Activated CD8-positive, alpha-beta memory T cell treated with anti-CD3 and anti-CD28 coated beads, Interleukin-2, amount 50 U/mL, for 1 hour (primary cell): ENCODE measurements around the gene OMG.
"Not testable (repeated sequence)": the region's sequence is repeated elsewhere in the genome, so short reads cannot be mapped to it uniquely, and the experiment has no call there.

Source experiments
- DNase-seq: peaks from one replicate; pipeline ENCODE4 v3.0.0-alpha.2; 2020; ENCODE audit errors: extremely low read depth

Gene OMG, protein sequence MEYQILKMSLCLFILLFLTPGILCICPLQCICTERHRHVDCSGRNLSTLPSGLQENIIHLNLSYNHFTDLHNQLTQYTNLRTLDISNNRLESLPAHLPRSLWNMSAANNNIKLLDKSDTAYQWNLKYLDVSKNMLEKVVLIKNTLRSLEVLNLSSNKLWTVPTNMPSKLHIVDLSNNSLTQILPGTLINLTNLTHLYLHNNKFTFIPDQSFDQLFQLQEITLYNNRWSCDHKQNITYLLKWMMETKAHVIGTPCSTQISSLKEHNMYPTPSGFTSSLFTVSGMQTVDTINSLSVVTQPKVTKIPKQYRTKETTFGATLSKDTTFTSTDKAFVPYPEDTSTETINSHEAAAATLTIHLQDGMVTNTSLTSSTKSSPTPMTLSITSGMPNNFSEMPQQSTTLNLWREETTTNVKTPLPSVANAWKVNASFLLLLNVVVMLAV

DNA sequence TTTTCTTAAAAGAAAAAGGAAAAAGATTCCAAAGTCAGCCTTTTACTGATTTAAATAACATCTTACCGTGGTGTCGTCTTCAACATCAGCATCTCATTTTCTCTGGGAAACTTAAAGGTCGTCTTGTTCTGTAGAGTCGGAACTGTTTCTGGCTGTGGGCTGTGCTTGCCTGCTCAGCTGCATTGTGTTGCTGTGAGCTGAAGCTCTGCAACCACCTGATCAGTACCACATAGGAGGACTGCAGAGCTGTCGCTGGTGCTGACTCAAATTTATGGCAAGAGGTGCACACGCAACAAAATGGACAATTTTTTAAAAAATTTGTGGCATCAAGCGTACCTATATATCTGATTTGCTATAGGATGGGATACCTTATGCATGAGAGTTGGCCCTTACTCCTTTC, at the start of gene OMG:
Gene OMG (minus strand): TSS at position 150 of the 400 bp plus-strand sequence. CDS start 908 bp downstream, outside the sequence.
- DNase-seq, result no peak

DNA sequence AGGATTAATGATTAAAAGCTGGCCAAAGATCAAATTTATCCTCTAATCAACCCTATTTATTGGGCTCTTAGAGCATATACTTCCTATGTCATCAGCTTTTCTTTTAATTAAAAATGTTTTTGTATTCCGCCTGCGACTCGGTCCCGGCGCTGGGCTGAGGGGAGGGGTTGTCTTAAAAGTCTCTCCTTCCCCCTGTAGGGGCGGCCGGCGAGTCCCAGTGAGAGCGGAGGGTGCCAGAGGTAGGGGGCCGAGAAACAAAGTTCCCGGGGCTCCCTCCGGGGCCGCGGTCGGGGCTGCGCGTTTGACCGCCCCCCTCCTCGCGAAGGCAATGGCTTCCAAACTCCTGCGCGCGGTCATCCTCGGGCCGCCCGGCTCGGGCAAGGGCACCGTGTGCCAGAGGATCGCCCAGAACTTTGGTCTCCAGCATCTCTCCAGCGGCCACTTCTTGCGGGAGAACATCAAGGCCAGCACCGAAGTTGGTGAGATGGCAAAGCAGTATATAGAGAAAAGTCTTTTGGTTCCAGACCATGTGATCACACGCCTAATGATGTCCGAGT, 48.2 kb upstream of the OMG start:
- DNase-seq, result not testable (repeated sequence)

DNA sequence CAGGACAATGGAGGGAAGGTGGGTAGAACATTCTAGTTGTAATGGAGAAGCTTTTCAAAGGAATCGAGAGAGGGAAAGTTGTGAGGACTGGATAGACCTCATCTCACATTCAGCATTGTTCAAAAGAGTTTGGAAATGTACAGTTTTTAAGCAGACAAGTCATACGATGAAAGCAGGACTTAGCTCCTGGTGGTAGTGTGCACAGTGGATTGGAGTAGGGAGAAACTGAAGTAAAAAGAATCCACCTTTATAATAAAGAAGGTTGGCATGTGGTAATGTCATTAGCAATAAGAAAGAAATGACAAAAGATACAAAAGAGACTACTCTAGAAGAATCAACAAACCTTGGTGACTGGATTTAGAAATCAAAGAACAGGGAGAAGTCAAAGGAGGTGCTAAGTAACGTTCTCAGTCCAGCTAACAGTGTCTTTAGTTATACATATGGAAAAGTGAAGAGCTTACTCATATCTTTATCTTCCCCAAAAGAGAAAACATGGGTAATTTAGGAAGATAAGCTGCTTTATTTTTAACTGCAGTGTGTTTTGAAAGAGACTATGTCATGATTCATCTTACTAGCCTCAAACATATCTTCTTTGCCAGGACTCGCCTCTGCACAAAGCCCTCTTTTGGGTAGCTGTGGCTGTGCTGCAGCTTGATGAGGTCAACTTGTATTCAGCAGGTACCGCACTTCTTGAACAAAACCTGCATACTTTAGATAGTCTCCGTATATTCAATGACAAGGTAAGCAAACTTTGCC, 43.0 kb upstream of the OMG start:
- DNase-seq, result no peak

DNA sequence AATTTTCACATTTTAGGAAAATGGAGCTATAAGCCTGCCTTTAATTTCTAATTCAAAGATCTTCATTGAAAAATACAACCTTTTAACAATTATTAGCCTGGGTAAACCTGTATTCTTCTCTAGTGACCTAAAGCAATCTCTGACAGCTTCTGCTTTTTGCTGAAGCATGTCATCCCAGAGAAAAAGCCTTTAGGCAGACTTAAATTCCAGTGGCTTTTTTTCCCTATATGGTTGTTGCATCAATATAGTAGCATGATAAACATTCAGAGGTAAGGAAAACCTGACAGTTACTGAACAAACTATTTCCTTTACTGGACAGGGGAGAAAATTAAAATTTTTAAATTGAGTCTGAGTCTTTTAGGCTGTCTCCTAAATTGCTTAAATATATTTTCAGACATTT, 32.2 kb upstream of the OMG start:
- no peak for DNase-seq

DNA sequence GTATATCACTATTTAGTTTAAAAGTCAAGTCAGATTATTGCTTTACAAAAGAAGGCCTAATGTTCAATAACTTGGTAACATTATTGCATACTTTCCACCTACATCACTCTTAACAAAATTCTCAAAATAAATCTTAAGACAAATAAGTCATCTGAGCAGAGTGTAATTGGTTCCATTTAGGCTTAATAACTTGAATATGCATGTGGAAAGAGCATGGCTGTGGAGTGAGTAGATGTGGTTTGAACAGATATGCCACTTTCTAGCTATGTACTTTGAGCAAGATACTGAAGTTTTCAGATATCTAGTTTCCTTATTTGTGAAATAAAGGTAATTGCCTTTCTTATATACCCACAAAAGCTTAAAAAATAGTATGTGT, 31.1 kb upstream of the OMG start:
- no peak for DNase-seq

DNA sequence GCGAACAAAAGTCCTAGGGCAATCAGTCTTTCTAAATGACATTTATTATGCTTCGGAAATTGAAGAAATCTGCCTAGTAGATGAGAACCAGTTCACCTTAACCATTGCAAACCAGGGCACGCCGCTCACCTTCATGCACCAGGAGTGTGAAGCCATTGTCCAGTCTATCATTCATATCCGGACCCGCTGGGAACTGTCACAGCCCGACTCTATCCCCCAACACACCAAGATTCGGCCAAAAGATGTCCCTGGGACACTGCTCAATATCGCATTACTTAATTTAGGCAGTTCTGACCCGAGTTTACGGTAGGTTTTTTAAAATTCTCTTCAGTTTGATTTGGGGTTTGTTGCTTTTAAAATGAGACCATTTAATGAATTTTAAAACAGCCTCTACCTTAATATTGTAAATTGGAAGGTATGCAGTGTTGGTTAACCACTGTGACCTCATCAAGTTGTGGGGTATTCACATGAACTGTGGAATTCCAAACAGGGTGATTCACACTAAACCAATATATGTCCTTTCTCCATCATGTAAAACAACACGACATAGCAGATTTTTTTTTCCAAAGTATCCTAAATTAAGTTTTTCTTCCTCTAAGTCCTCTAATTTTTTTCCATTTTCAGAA, 30.6 kb upstream of the OMG start:
- DNase-seq, result no peak

DNA sequence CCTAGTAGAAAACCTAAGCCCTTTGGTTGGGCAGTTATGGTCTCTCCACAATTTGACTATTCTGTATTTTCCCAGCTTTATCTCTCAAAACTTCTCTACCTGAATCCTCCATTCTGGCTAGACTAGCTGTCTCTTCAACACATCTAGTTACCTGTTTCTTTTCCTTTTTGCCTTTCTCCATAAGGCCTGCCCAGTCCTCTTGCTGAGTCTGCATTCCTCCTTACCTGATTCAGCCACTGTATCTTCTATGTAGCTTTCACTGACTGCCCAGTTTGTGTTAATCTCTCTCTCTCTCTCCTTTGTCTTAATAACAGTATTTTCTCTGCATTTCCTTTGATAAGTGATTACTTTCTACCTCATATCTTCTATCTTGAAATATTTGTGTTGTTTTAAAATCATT, 26.5 kb upstream of the OMG start:
- DNase-seq, result no peak

DNA sequence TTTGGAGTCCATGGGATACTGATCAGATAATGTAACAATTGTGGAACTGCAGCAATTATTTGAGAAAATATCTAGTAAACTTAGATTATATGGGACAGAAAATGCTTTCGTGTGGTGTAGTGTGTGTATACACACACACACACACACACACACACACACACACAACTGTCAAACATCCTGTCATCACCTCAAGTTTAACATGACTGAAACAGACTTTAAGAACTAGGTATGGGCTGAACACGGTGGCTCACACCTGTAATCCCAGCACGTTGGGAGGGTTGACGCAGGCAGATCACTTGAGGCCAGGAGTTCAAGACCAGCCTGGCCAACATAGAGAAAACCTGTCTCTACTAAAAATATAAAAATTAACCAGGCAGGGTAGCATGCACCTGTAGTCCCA, 24.9 kb upstream of the OMG start:
- no peak for DNase-seq

DNA sequence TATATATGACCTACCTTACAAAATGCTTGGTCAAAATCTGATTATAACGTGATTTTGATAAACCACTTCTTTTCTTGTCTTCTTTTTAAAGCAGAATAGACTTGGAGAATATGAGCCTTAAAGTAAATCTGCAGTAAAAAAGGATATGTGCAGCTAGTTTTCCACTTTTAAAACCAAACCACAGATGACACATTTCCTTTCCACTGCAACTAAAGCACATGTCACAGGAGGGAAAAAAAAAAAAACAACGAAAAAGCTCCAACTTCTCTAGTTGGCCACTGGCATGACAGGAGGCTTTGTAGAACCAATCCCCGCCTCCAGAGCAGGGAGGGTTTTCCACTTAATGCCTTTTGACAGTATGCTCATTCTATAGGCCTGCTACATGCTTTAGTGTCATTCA, 24.4 kb upstream of the OMG start, which contains the start of gene EVI2A:
Gene EVI2A (minus strand): TSS at position 142 of the 400 bp plus-strand sequence. CDS start 2,609 bp downstream, outside the sequence.
- DNase-seq, result peak; percentile 82

DNA sequence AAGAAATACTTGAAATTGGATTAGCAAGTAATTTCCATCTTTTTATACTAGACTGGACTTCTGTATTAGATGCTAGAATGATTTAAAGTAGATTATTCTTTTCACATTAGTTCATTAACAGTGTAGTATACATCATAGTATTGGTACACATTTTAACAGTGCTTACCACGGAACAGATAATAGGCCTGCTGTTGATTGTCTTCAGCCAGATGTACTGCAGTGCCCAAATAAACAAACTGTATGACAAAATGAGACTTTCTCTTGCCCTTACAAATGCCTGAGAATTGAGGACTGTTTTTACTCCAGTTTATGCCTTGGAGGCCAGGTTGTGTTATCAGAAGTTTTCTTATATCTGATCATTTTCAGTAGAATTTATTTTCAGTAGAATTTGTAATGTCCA, 23.8 kb upstream of the OMG start:
- DNase-seq, result no peak

DNA sequence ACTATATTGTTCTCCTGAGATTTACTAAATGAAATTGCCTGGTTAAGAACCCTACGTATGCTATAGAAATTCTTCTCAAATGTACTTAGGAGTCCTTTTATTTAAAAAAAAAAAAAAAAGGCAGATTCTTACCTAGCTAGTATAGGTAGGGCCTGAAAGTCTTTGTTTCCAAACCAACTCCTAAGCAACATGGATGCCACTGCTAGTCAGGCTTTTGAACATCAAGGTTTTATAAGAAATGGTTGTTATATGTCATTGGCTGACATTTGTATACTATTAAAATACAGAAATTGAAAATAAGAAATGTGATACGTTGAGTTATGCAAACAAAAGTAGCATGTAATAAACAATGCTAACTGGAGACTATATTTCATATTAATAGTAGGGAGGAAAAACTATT, 23.2 kb upstream of the OMG start:
- no peak for DNase-seq

DNA sequence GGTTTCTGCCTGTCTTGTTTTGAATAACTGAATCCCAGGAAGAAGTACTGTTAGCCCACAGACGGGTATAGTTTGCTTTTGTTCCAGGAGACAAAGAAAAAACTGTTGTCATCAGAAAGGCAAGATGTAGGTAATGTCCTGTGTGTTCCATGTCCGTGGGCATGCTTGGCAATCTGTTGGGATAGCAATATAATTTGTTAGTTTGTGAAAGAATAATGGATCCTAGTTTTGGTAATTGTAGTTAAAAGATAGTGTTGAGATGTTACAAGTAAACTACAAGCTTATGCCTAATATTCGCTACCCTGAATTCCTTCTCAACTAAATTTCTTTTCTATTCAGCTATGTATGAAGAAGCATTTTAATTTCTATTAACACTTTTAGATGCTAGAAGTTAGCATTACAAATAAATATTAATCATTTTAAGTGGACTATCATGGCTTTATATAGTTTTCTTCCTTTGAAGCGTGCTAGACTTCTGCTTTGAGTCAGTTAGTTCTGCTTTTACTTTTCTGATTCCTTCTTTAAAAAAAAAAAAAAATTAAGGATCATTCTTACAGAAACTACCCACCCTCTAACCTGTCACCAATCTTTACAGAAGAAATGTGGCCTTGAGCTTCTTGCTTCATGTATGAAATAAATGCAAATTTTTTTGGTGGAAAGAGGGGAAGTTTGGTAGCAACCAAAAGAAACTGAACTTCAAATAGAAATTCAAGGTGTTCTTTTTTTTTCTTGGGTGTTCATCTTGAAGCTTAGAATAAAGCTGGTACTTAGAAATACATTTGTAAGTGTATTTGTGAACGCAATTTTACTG, 22.0 kb upstream of the OMG start:
- DNase-seq, result no peak

DNA sequence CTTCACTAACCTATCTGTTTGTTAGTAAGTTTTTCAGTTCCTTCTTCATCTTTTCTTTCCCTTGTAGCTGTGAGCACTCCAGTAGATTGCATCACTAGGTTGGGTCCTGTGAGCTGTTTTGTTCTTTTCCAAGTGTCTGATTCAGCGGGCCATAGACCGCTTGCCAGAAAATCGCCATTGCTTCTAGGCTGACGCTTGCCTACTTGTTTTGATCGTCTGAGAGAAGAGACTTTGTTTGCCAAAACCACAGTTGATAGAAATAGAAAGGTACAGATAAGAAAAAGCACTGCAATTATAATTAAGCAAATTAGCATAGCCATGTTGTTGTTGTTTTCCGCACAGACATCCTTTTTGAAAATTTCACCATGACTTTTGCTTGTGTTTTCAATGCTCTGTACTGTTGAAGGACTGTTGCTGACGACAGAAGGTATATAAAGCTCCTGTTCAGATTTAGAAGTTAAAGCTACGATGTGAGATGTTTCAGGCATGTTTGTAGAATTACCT, 21.3 kb upstream of the OMG start:
- DNase-seq, result peak; percentile 72

DNA sequence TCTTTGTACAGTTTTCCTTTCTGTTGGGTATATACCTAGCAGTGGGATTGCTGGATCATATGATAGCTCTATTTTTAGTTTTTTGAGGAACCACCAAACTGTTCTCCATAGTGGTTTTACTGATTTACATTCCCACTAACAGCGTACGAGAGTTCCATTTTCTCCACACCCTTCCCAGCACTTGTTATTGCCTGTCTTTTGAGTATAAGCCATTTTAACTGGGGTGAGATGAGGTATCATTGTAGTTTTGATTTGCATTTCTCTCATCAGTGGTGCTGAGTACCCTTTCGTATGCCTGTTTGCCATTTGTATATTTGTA, 17.7 kb upstream of the OMG start:
- DNase-seq, result no peak

DNA sequence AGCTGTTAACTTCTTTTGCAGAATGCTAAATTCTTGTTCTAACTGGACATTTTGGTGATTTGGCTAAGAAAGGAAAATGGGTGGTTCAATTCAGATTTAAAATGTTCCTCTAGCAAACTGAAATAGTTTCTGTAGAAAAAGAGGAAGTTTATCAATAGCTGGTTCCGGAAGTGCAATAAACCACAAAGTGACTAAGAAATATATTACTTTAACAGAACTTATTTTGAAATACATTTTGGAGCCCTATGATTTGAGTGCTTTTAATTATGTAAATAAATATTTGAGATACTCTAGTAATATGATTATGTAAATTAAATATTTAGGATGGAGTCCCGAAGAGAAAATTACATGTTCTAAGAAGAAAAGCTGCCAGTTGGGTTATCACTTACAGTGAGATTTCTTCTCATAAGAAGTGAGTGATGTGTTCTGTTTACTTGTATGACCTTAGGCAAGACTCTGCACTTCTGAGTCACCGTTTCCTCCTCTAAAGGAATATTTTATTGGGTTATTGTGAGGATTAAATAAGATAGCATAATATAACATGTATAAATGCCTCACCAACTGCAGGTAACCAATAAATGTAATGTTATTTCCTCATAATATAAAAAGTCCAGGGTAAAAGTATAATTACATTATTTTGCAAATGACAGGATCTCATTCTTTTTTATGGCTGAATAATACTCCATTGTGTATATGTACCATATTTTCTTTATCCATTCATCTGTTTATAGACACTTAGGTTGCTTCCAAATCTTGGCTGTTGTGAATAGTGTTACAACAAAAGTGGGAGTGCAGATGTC, 17.1 kb upstream of the OMG start, which contains the start of gene EVI2B:
Gene EVI2B (minus strand): TSS at position 73 of the 800 bp plus-strand sequence. CDS start 8,445 bp downstream, outside the sequence.
- DNase-seq, result peak; percentile 31

DNA sequence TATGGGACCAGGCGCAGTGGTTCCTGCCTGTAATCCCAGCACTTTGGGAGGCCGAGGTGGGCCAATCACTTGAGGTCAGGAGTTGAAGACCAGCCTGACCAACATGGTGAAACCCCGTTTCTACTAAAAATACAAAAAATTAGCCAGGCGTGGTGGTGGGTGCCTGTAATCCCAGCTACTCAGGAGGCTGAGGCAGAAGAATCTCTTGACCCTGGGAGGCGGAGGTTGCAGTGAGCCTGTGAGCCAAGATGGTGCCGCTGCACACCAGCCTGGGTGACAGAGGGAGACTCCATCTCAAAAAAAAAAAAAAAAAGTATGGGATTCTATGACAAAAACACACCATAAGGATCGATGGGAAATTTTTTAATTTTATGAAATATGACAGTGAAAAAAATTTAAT, 15.2 kb upstream of the OMG start:
- DNase-seq, result not testable (repeated sequence)

DNA sequence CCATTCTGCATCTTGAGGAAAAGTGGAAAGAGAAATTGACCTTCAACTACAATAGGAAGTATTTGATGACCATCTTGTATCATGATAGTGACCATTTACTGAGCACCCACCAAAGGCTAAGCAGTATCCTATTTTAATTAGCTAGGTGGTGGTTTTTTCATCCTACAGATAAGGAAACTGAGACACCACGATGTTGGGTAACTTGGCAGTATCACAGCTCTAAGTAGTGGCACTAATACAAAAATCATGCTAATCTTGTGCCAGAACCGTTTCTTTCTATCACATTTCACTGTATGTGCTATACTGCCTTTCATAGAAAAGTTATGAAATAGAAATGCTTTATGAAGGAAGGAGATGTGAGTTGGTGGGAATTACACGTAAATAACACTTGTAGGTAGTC, 14.5 kb upstream of the OMG start:
- DNase-seq, result no peak

DNA sequence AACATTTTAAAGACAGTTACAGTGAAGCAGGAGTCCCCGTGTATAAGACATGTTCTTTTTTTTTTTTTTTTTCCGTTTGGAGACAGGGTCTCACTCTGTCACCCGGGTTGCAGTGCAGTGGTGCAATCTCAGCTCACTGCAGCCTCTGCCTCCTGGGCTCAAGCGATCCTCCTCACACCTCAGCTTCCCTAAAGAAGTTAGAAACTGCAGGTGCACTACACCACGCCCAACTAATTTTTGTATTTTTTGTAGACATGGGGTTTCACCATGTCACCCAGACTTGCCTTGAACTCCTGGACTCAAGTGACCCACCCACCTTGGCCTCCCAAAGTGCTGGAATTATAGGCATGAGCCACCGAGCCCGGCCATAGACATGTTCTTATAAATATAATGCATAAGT, 13.8 kb upstream of the OMG start:
- no peak for DNase-seq

DNA sequence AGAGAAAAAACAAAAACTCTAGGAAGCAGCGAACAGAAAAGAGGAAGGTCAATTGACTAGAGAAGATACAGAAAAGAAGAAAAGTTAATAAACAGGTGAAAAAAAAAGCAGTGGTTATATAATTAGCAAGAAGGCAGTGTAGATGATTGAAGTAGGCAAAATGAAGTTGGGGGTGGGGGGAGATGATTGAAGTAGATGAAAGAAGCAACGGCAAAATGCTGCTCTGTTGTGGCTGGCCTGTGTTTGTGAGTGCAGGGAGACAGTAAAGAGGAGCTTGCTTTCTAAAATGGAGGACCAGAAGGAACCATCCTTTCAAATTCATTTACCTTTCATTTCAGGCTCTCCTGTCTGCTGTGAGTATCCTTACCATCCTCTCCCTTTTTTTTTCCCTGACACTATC, 13.2 kb upstream of the OMG start:
- peak; percentile 61 for DNase-seq

DNA sequence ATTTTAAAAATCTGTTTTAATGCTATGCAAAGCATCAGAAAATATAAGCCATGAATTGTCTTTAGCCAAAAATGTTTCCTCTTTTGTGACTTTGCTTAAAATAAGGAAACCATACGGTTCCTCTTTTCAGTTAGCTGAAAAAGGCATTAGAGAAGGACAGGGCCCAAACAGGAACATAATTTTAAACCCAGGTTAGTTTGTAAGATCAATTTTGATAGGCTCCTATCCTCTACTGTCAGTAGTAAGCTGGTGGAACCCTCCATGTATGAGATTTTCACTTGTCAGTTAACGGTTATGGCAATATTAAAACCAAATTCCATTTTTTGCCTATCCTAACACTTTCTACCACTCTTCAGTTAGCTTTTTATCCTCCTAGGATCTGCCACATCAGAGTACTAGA, 12.5 kb upstream of the OMG start:
- no peak for DNase-seq
